Measurements from ENCODE around the gene VSX1. TPM values are rescaled to one million over a fixed set of nuclear protein-coding genes. Genes with fewer than 3 reads are reported as not detected.
A peak's percentile ranks its signal among the peaks of the same experiment; 100 is the strongest.

The VSX1 gene
- total RNA-seq, 1 donor from 2014 or later, result not detected

DNA sequence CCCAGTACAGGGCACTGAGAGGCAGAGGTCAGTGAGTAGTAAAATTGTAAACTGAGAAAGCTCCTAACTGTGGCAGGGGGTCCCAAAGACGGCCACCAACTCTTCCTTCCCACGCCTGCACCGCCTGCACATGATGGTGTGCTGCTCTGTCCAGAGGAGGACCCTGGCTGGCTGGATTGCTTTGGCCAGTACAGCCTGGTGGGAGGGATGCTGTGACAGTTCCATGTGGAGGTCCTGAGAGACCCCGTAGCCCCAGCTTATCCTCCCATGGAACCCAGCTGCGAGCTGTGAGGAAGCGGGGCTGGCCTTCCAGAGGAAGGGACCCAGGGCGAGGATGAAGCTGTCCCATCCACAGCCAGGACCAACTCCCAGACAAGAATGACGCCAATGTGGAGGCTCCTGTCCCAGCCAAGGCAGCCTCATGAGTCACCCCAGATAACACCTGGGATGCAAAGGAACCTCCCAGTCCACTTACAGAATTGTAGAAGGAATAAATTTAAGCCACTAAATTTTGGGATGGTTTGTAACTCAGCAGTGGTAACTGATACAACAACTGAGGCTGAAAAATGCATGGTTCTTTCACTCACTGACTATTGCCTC lies 22.0 kb downstream of the VSX1 start:
- TF ChIP-seq CTCF (IDR thresholded peaks at IDR 0.05), result no peak
- Mint-ChIP-seq H3K36me3 (ENCODE audit: low read depth) (peaks cover 5% of the 10 kb centered on the region), H3K9me3 (no peaks in the 10 kb centered on the region), H3K4me1 (peaks cover 46% of the 10 kb centered on the region), H3K4me3 (no peak overlapping the region), H3K27me3 (no peaks in the 10 kb centered on the region), H3K27ac (no peak overlapping the region)
- CTCF ChIA-PET, result interaction anchor here (1.2 to 1.3 kb wide), 2 partner anchors 66 to 339 kb away, joined by 3 to 7 read pairs; no protein-coding TSS in a partner anchor
- DNase-seq, result no peak
- ATAC-seq (ENCODE audit: low read depth), result no peak
- intact Hi-C loops (cut with micrococcal nuclease), result loop anchor here (2.0 to 5.0 kb wide), 4 partner anchors 232 to 1698 kb away; partner anchors contain the start of genes ABHD12, GZF1 and ZNF337
- POLR2A ChIA-PET, result interaction anchor here (1.0 to 4.8 kb wide), 4 partner anchors 10 to 67 kb away, joined by 4 to 54 read pairs (median 38); partner anchors contain the start of gene APMAP

DNA sequence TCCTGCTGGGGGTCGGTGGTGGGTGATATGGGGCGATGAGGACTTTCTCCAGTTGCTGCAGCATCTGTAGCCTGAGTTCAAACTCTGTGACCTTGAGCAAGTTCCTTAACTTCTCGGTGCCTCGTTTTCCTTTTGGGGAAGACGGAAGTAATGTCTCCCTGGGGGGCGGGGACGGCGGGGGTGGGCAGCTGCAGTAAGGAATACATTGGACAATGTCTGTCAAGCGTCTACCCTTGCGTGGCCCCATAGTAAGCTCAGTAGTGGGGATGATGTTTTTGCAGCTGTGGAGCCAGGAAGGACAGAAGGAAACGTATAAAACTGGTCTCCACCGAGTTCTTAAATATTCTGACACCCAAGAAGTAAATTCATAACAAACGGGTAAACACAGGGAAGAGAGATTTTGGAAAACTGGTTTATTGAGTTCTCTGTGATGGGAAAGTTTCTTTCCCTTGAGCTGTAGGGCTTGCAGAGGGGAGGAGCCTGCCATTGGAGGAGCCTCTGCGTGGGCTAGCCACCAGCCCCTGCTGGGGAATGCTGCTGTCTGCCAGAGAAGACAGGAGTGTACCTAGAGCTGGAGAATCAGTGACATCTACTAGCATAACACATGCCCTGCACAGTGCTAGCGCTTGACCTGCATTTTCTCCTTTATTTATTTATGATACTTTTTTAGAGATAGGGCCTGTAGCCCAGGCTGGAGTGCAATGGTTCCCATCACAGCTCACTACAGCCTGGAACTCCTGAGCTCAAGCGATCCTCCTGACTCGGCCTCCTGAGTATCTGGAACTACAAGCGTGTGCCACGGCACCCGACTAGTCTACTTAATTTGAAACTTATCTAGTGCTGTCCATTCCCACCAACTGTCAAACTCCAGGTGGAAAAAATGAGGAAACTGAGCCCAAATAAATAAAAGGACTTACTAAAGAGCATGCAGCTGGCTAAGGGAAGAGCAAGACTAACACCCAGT lies 22.8 kb downstream of the VSX1 start:
- DNase-seq (no peak), ATAC-seq (ENCODE audit: low read depth) (no peak)
- no peak for TF ChIP-seq CTCF (IDR thresholded peaks at IDR 0.05)
- H3K4me3 Mint-ChIP-seq, result peak overlapping the region; percentile 82
- ChIA-PET POLR2A (interaction anchor here (0.6 to 4.8 kb wide), 12 partner anchors 9 to 349 kb away, joined by 3 to 54 read pairs (median 4); partner anchors contain the start of genes ABHD12, APMAP, ENTPD6 and GINS1), CTCF (interaction anchor here (1.0 to 1.3 kb wide), 3 partner anchors 61 to 340 kb away, joined by 3 to 7 read pairs (median 4); no protein-coding TSS in a partner anchor)
- intact Hi-C loops (cut with micrococcal nuclease), result loop anchor here (1.0 to 5.0 kb wide), 8 partner anchors 67 to 1697 kb away; partner anchors contain the start of genes ABHD12, APMAP, GZF1 and ZNF337
- H3K4me1 Mint-ChIP-seq, result peaks cover 55% of the 10 kb centered on the region
- no peaks in the 10 kb centered on the region for H3K27me3 Mint-ChIP-seq
- H3K36me3 Mint-ChIP-seq (ENCODE audit: low read depth), result peaks cover 10% of the 10 kb centered on the region
- peak overlapping the region; percentile 80 for H3K27ac Mint-ChIP-seq
- H3K9me3 Mint-ChIP-seq, result no peaks in the 10 kb centered on the region

- intact Hi-C loops (cut with micrococcal nuclease), result loop anchor here (1.0 to 5.0 kb wide), 8 partner anchors 66 to 1696 kb away; partner anchors contain the start of genes ABHD12, APMAP, GZF1 and ZNF337
- Mint-ChIP-seq H3K9me3 (no peaks in the 10 kb centered on the region), H3K27ac (peak within 1 kb of the TSS; percentile 93), H3K36me3 (ENCODE audit: low read depth) (peaks cover 10% of the 10 kb centered on the region), H3K4me1 (peaks cover 61% of the 10 kb centered on the region), H3K27me3 (no peaks in the 10 kb centered on the region), H3K4me3 (peak within 1 kb of the TSS; percentile 89)
- peak; percentile 72 for ATAC-seq (ENCODE audit: low read depth)
- POLR2A ChIA-PET, result interaction anchor here (0.5 to 4.8 kb wide), 16 partner anchors 9 to 1709 kb away, joined by 3 to 54 read pairs (median 3); partner anchors contain the start of genes ABHD12, APMAP, ENTPD6 and GINS1
- no peak for TF ChIP-seq CTCF (IDR thresholded peaks at IDR 0.05)
- CTCF ChIA-PET, result interaction anchor here (0.6 to 1.3 kb wide), 4 partner anchors 13 to 341 kb away, joined by 3 to 7 read pairs (median 4); no protein-coding TSS in a partner anchor
- DNase-seq, result peak; percentile 73
Observed at GRCh38 chr20:25058051-25058846, 23.7 kb downstream of the VSX1 start, which contains the start of gene ACSS1. ACSS1 (minus strand) TSS chr20:25058139; CDS start chr20:25058102, 37 bp downstream.

DNA sequence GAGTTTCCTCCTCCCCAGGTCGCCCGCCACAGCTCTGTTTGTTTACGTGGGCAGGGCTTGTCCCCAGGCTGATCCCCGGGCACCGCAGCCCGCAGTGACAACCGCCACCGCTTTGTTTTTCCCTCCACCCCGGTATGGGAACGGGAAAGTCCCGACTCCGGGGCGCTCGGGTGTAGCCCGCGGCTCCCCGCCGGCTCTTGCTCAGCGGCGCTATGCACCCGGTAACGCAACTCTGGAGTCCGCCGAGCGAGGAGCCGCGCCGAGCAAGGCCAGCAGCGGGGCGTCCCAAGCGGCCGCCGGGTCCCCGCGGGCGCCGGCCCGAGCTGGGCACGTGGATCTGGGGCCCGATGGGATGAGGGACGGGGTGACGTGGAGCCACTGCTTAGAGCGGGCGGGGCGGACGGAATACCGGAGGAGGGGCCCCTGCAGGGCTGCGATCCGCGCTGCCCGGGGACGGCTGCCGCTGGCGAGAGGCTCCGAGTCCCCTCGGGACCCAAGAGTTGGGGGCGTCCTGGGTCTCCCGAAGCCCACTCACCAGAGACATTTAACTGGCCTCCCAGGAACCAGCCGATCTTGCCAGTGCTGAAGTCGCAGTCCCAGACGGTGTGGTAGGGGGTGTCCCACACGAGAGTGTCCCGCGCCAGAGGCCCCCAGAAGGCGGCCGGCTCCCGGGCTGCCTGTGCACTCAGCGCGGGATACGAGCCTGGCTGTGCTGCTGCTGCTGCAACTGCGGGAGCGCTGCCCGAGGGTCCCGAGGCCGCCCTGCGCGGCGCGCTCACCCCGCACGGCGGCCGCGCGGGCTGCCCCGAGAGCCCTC lies 24.5 kb downstream of the VSX1 start:
- Mint-ChIP-seq H3K27me3 (no peaks in the 10 kb centered on the region), H3K36me3 (ENCODE audit: low read depth) (peaks cover 10% of the 10 kb centered on the region), H3K4me3 (peak overlapping the region; percentile 89), H3K4me1 (peaks cover 61% of the 10 kb centered on the region), H3K27ac (peak overlapping the region; percentile 93), H3K9me3 (no peaks in the 10 kb centered on the region)
- peak; percentile 72 for DNase-seq
- CTCF ChIA-PET, result interaction anchor here (1.0 to 1.1 kb wide), 2 partner anchors 8 to 60 kb away, joined by 3 to 4 read pairs; no protein-coding TSS in a partner anchor
- POLR2A ChIA-PET, result interaction anchor here (0.5 to 4.8 kb wide), 15 partner anchors 8 to 1708 kb away, joined by 3 to 54 read pairs (median 3); partner anchors contain the start of genes APMAP, ENTPD6, GINS1 and PYGB
- intact Hi-C loops (cut with micrococcal nuclease), result loop anchor here (1.0 to 5.0 kb wide), 11 partner anchors 8 to 1695 kb away; partner anchors contain the start of genes ABHD12, APMAP, GZF1 and ZNF337
- peak; percentile 42 for ATAC-seq (ENCODE audit: low read depth)
- TF ChIP-seq CTCF (IDR thresholded peaks at IDR 0.05), result no peak

All from activated B cell treated with CpG ODN at 0.5 μM for 24 hours (primary cell).